ENCODE results near the gene SLC1A5. TPM values are rescaled to one million over a fixed set of nuclear protein-coding genes. Genes with fewer than 3 reads are reported as not detected.
A peak's percentile ranks its signal among the peaks of the same experiment; 100 is the strongest.
"Not testable (repeated sequence)": the region's sequence is repeated elsewhere in the genome, so short reads cannot be mapped to it uniquely, and the experiment has no call there.

The SLC1A5 gene
- total RNA-seq, 3 donors from 2014 or later (not counting 1 experiment from before 2014, with no cell fraction given): 11.2 to 23.1 (median 18.9) TPM

- peak overlapping the region; percentile 92 to 99 for H3K27ac Mint-ChIP-seq
- Histone ChIP-seq H3K4me3 (ENCODE audit: low read length) (no peak overlapping the region), H3K27ac (ENCODE audit: low read length) (no peak overlapping the region), H3K4me1 (ENCODE audit: control insufficient read depth, insufficient read depth, low read length) (peaks cover 69% of the 10 kb centered on the region), H3K9me3 (ENCODE audit: control insufficient read depth, insufficient read depth, low read length) (no peaks in the 10 kb centered on the region), H3K27me3 (ENCODE audit: control insufficient read depth, insufficient read depth, low read length) (no peaks in the 10 kb centered on the region), H3K36me3 (ENCODE audit: control insufficient read depth, insufficient read depth, low read length) (peaks cover 28% of the 10 kb centered on the region)
- H3K9me3 Mint-ChIP-seq: no peaks in the 10 kb centered on the region
- no peaks in the 10 kb centered on the region for H3K27me3 Mint-ChIP-seq (ENCODE audit: low read depth in 2 of 2)
- DNase-seq: no peak
- intact Hi-C loops (cut with micrococcal nuclease): no loop called here
- ATAC-seq: no peak
- peaks cover 45 to 71% of the 10 kb centered on the region in 2 donors for H3K4me1 Mint-ChIP-seq
- H3K36me3 Mint-ChIP-seq: no peaks in the 10 kb centered on the region
- TF ChIP-seq CTCF (IDR thresholded peaks at IDR 0.05): no peak
- WGBS (ENCODE audit: insufficient coverage): 92% methylated on average over 2 of the region's 2 CpGs
- H3K4me3 Mint-ChIP-seq: peak overlapping the region; percentile 95
Measured at GRCh38 chr19:46783670-46784069, 4.7 kb downstream of the SLC1A5 start.

GRCh38 chr19:46782355-46783019, 5.9 kb downstream of the SLC1A5 start:
- TF ChIP-seq CTCF (IDR thresholded peaks at IDR 0.05): no peak
- H3K27ac ChIP-seq (ENCODE audit: low read length): no peak overlapping the region
- H3K9me3 ChIP-seq (ENCODE audit: control insufficient read depth, insufficient read depth, low read length): no peaks in the 10 kb centered on the region
- no peak overlapping the region for H3K4me3 ChIP-seq (ENCODE audit: low read length)
- H3K27me3 ChIP-seq (ENCODE audit: control insufficient read depth, insufficient read depth, low read length): no peaks in the 10 kb centered on the region
- H3K9me3 Mint-ChIP-seq: no peaks in the 10 kb centered on the region
- 98% methylated on average over 7 of the region's 7 CpGs for WGBS (ENCODE audit: insufficient coverage)
- H3K27me3 Mint-ChIP-seq (ENCODE audit: low read depth in 2 of 2): no peaks in the 10 kb centered on the region
- peaks cover 70% of the 10 kb centered on the region for H3K4me1 ChIP-seq (ENCODE audit: control insufficient read depth, insufficient read depth, low read length)
- H3K27ac Mint-ChIP-seq: peak overlapping the region; percentile 14 to 99
- H3K36me3 Mint-ChIP-seq: no peaks in the 10 kb centered on the region
- DNase-seq: no peak
- intact Hi-C loops (cut with micrococcal nuclease): no loop called here
- peaks cover 28% of the 10 kb centered on the region for H3K36me3 ChIP-seq (ENCODE audit: control insufficient read depth, insufficient read depth, low read length)
- peak overlapping the region; percentile 25 for H3K4me3 Mint-ChIP-seq
- H3K4me1 Mint-ChIP-seq: peaks cover 56 to 71% of the 10 kb centered on the region in 2 donors
- ATAC-seq: no peak

GRCh38 chr19:46777956-46778645, 10.3 kb downstream of the SLC1A5 start:
- intact Hi-C loops (cut with micrococcal nuclease); H3K9me3 Mint-ChIP-seq; H3K27me3 Mint-ChIP-seq (ENCODE audit: low read depth in 2 of 2); H3K36me3 Mint-ChIP-seq; H3K9me3 ChIP-seq (ENCODE audit: control insufficient read depth, insufficient read depth, low read length); DNase-seq; H3K27ac ChIP-seq (ENCODE audit: low read length); H3K27me3 ChIP-seq (ENCODE audit: control insufficient read depth, insufficient read depth, low read length); H3K4me3 ChIP-seq (ENCODE audit: low read length): not testable (repeated sequence)
- 64% methylated on average over 9 of the region's 12 CpGs for WGBS (ENCODE audit: insufficient coverage)
- Mint-ChIP-seq H3K4me1 (peaks cover 15 to 42% of the 10 kb centered on the region in 2 donors), H3K27ac (peak overlapping the region; percentile 74 to 79), H3K4me3 (peak overlapping the region; percentile 37)
- ATAC-seq: peak; percentile 39 to 57 (median 52)
- Histone ChIP-seq H3K4me1 (ENCODE audit: control insufficient read depth, insufficient read depth, low read length) (peaks cover 28% of the 10 kb centered on the region), H3K36me3 (ENCODE audit: control insufficient read depth, insufficient read depth, low read length) (peaks cover 51% of the 10 kb centered on the region)

All from natural killer cell (primary cell).